ENCODE data around the gene ATP13A3. TPM values are rescaled to one million over a fixed set of nuclear protein-coding genes. Genes with fewer than 3 reads are reported as not detected.

The ATP13A3 gene
- total RNA-seq, 1 experiment from 2014 or later: 175 TPM

DNA sequence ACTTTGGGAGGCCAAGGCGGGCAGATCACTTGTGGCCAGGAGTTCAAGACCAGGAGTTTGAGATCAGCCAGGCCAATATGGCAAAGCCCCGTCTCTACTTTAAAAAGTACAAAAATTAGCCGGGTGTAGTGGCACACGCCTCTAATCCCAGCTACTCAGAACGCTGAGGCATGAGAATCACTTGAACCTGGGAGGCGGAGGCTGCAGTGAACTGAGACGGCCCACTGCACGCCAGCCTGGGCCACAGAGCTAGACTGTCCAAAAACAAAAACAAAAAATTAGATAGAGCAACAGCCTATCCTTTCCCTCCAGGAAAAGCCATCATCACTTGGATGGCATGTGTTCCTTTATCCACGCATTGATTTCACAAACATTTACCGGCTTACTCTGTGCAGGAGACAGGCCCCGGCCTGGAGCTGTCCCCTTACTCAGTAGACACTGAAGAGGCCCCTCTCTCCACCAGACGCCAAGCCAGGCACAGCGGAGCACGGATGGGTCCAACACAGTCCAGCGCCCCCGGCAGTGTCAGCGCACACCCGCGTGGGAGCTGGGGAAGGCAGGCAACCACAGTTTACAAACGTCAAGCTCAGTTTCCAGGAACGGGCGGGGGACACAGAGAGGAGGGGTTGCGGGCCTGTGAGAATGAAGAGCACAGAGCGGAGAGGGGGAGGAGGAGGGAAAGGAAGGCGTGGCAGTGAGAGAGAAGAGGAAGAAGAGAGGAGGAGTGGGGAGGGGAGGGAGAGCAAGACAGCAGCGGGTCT is 90.8 kb downstream of the ATP13A3 start:
- no peak for DNase-seq (ENCODE audit: low read depth)

GRCh38 chr3:194395212-194395611 is 91.6 kb downstream of the ATP13A3 start:
- DNase-seq (ENCODE audit: low read depth): no peak

GRCh38 chr3:194392576-194392975 is 94.2 kb downstream of the ATP13A3 start:
- no peak for DNase-seq (ENCODE audit: low read depth)

DNA sequence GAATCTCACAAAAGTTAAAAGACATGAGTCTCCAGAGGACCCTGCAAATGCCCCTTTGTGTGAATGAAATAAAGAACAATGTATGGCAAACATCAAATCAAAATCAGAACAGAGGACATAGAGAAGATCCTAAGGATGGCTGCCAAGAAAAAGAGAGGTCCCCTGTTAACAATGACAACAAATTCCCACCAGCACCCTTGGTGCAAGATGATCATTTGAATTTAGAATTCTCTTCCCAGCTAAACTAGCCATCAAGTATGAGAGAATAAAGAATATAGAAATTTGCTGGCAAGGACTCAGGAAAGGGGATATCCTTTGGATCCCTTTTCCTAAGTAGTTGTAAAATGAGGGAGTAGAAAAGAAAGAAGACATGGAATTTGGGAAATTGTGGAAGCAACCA is 96.0 kb downstream of the ATP13A3 start:
- no peak for DNase-seq (ENCODE audit: low read depth)

DNA sequence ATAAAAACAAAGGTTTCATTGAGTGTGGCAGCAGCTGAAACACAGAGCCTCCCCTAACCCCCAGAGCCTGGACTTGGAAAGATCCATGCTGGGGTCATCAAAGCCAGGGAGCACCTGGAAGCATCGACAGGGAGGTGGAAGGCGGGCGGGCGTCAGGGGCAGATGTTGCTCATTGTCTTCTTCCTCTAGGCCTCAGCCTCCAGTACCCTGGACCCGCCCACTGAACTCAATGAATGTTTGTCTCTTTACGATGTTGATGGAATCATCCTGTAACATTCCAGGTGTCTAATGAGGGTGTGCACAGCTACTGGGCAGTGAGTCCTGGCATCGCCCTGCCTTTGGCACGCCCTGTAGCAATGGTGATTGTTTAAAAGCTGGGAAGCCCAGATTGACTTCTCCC is 97.5 kb downstream of the ATP13A3 start:
- DNase-seq (ENCODE audit: low read depth): no peak

- DNase-seq (ENCODE audit: low read depth): no peak
Measured at GRCh38 chr3:194387926-194388418, 98.8 kb downstream of the ATP13A3 start.

- no peak for DNase-seq (ENCODE audit: low read depth)
Measured at GRCh38 chr3:194387276-194387675, 99.5 kb downstream of the ATP13A3 start.

GRCh38 chr3:194386648-194387047 is 100.2 kb downstream of the ATP13A3 start:
- no peak for DNase-seq (ENCODE audit: low read depth)

- no peak for DNase-seq (ENCODE audit: low read depth)
Measured at GRCh38 chr3:194386066-194386465, 100.7 kb downstream of the ATP13A3 start.

- no peak for DNase-seq (ENCODE audit: low read depth)
Measured at GRCh38 chr3:194384569-194385001, 102.2 kb downstream of the ATP13A3 start.

DNA sequence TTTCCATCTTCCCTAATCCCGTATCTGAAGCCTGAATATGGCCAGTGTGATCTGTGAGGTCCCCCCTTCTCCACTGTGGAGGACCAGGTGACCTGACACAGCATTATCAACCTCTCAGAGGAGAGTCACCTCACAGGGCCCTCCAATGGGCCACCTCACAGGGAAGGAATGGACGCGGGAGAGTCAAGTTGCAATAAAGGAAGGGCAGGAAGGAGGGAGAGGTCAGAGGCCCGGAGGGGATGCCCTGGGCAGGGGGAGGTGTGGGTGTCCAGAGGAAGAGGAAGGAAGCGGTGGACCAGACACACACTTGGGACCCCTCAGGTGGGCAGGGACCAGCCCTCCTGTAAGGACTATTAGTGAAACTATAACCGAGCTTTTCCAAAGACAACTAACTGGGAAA is 102.6 kb downstream of the ATP13A3 start:
- no peak for DNase-seq (ENCODE audit: low read depth)

- no peak for DNase-seq (ENCODE audit: low read depth)
Measured at GRCh38 chr3:194383276-194383940, 103.4 kb downstream of the ATP13A3 start.

DNA sequence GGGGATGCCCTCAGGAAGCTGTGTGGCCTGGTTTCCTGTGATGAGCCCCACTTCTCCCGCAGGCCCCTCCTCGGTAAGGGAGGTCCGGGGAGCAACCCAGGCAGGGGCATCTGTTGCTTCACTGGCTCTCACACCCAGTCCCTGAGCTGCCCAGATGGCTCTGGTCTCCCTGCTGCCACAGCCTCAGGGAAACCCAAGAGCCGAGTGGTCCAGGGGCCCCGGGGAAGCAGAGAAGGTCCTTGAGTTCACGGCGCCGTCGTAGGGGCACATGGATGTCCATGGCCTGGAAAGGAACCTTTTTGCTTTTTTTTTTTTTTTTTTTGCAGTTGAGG is 103.9 kb downstream of the ATP13A3 start:
- DNase-seq (ENCODE audit: low read depth): no peak

GRCh38 chr3:194382196-194382891 is 104.5 kb downstream of the ATP13A3 start:
- DNase-seq (ENCODE audit: low read depth): no peak

DNA sequence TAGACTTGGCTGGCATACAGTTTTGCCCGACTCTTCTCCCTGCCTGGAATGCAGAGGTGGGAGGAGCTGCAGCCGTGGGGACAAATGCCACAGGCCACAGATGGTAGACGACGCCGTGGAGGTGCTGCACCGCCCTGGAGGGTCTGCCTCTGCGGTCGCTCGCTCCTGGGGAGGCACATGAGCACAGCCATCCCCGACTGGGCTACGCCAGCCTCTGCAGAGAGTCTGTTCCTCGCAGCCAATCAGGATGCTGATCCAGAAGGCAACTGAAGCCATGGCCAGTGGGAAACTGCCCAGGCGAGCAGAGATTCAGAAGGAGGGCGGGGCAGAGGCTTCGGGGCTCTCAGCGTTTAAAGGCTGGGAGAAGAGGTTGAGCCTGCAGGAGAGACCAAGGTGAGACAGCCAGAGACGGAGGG is 105.3 kb downstream of the ATP13A3 start:
- no peak for DNase-seq (ENCODE audit: low read depth)

GRCh38 chr3:194380326-194380725 is 106.5 kb downstream of the ATP13A3 start:
- DNase-seq (ENCODE audit: low read depth): no peak

DNA sequence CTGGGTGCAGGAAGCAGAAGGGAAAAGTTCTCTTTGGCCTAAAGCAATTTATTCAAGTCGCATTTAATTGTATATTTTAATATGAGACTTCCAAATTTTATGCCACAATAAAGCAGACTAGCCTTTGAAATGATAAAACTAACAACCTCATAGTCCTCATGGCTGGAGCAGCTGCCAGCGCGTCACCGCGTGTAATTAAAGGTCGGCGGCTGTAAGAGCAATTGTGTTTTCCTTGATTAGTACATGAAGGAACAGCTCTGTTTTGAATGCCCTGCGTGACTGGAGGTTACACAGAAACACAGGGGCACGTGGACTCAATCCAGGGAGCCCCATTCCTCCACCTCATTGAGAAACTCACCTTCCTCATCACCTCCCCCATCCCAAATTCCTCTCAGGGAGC is 107.2 kb downstream of the ATP13A3 start:
- DNase-seq (ENCODE audit: low read depth): no peak

DNA sequence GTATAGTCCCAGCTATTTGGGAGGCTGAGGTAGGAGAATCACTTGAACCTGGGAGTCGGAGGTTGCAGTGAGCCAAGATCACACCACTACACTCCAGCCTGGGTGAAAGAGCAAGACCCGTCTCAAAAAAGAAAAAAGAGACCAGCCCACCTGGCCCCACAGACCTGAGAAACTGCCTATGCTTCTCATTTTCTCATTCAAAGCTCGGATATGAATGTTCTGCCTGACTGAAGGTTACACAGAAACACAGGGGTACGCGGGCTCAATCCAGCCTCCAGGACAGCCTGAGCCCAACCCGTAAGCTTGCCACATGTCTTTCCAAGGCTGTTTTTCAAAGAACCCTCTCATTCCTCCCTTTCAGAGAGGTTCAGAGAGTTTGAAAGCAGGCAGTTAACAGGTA is 107.6 kb downstream of the ATP13A3 start:
- DNase-seq (ENCODE audit: low read depth): no peak

GRCh38 chr3:194377708-194378107 is 109.1 kb downstream of the ATP13A3 start:
- DNase-seq (ENCODE audit: low read depth): no peak

- no peak for DNase-seq (ENCODE audit: low read depth)
Measured at GRCh38 chr3:194376241-194376560, 110.6 kb downstream of the ATP13A3 start.

- DNase-seq (ENCODE audit: low read depth): no peak
Measured at GRCh38 chr3:194375473-194376240, 111.1 kb downstream of the ATP13A3 start.

DNA sequence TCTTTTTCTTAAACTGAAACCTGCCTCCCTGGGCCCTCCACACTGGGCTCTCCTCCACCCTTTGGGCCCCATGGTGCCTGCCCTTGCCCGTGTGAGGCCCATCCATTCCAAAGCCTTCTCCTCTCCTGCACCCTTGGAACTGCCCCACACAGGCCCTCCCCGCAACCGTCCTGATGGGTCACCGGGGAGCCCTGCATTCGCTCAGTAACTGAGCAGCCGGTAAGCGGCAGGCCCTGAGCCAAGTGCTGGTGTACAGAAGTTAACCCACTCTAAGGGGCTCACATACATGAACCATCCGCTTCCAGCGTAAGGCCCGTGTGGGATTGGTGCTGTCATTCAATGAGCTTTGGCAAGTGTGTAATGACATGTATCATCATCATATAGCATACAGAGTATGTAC is 111.9 kb downstream of the ATP13A3 start:
- no peak for DNase-seq (ENCODE audit: low read depth)
